HEK293 (cell line): ENCODE results near the gene UPK3A.

Experiments used
- CTCF ChIP-seq: fragments of 450-650 bp; formaldehyde crosslinking; IDR thresholded peaks from 2 replicates; pipeline ENCODE4 v1.5.1; 2016; ENCODE audit warnings: missing biosample characterization, missing genetic modification characterization
- HOXA7 ChIP-seq: sonication (generic); formaldehyde crosslinking; IDR thresholded peaks from 2 replicates; pipeline ENCODE4 v1.8.1; 2022; ENCODE audit warnings: missing genetic modification reagents, borderline replicate concordance
- KLF7 ChIP-seq: fragments of 450-650 bp; formaldehyde crosslinking; IDR thresholded peaks from 2 replicates; pipeline ENCODE4 v1.5.1; 2016; ENCODE audit warnings: missing biosample characterization, missing genetic modification characterization, borderline replicate concordance
- RBAK ChIP-seq: fragments of 450-650 bp; formaldehyde crosslinking; IDR thresholded peaks from 2 replicates; pipeline ENCODE4 v1.5.1; 2016; ENCODE audit warnings: missing biosample characterization, missing genetic modification characterization
- SCRT2 ChIP-seq: fragments of 450-650 bp; formaldehyde crosslinking; IDR thresholded peaks from 2 replicates; pipeline ENCODE4 v1.5.1; 2016; ENCODE audit warnings: missing biosample characterization, missing genetic modification characterization
- WT1 ChIP-seq: fragments of 450-650 bp; formaldehyde crosslinking; IDR thresholded peaks from 2 replicates; pipeline ENCODE4 v1.5.1; 2016; ENCODE audit warnings: missing biosample characterization, missing genetic modification characterization
- ZNF132 ChIP-seq: fragments of 450-650 bp; formaldehyde crosslinking; IDR thresholded peaks from 2 replicates; pipeline ENCODE4 v1.5.1; 2017; ENCODE audit warnings: missing biosample characterization, missing genetic modification characterization, borderline replicate concordance
- ZNF274 ChIP-seq, 2 experiments: fragments of 200-500 bp in 1 of 2; fragments of 450-650 bp in 1 of 2; sonication (Bioruptor generic) in 1 of 2; formaldehyde crosslinking in 1 of 2; IDR thresholded peaks; 2 replicates each; pipeline versions ENCODE4 v1.5.1 to v1.6.1; 2014 to 2016; ENCODE audit warnings: borderline replicate concordance in 1 of 2, inconsistent platforms in 1 of 2, low read length in 1 of 2, missing biosample characterization in 1 of 2, missing genetic modification characterization in 1 of 2
- ZNF391 ChIP-seq: fragments of 450-650 bp; formaldehyde crosslinking; IDR thresholded peaks from 2 replicates; pipeline ENCODE4 v1.5.1; 2016; ENCODE audit warnings: low read depth, missing biosample characterization, missing genetic modification characterization, borderline replicate concordance
- ZNF398 ChIP-seq: fragments of 450-650 bp; formaldehyde crosslinking; IDR thresholded peaks from 2 replicates; pipeline ENCODE4 v1.5.1; 2017; ENCODE audit warnings: missing biosample characterization, missing genetic modification characterization
- ZNF660 ChIP-seq: fragments of 450-650 bp; IDR thresholded peaks from 2 replicates; pipeline ENCODE4 v1.5.1; 2018; ENCODE audit warnings: missing biosample characterization, mild to moderate bottlenecking, missing genetic modification characterization
- ZNF785 ChIP-seq: fragments of 450-650 bp; formaldehyde crosslinking; IDR thresholded peaks from 2 replicates; pipeline ENCODE4 v1.5.1; 2016; ENCODE audit warnings: missing biosample characterization, missing genetic modification characterization
- ZSCAN4 ChIP-seq: fragments of 450-650 bp; formaldehyde crosslinking; IDR thresholded peaks from 2 replicates; pipeline ENCODE4 v1.5.1; 2017; ENCODE audit warnings: missing biosample characterization, missing genetic modification characterization
- TF ChIP-seq, protein P1 (sequence below): fragments of 450-650 bp; formaldehyde crosslinking; IDR thresholded peaks from 2 replicates; pipeline ENCODE4 v1.5.1; 2016; ENCODE audit warnings: missing biosample characterization, missing genetic modification characterization

- TF ChIP-seq CTCF (tag by site-specific recombination), result no peak
- TF ChIP-seq ZSCAN4 (tag by site-specific recombination), result no peak
- TF ChIP-seq WT1 (tag by site-specific recombination), result no peak
- no peak for TF ChIP-seq ZNF660 (tag by site-specific recombination)
- TF ChIP-seq SCRT2 (tag by site-specific recombination), result no peak
- TF ChIP-seq RBAK, result no peak
- TF ChIP-seq ZNF391, result no peak
- no peak for TF ChIP-seq KLF7 (tag by site-specific recombination)
- TF ChIP-seq, protein P1, sequence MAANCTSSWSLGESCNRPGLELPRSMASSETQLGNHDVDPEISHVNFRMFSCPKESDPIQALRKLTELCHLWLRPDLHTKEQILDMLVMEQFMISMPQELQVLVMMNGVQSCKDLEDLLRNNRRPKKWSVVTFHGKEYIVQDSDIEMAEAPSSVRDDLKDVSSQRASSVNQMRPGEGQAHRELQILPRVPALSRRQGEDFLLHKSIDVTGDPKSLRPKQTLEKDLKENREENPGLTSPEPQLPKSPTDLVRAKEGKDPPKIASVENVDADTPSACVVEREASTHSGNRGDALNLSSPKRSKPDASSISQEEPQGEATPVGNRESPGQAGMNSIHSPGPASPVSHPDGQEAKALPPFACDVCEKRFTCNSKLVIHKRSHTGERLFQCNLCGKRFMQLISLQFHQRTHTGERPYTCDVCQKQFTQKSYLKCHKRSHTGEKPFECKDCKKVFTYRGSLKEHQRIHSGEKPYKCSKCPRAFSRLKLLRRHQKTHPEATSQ (tag by site-specific recombination), result no peak
- no peak for TF ChIP-seq ZNF398 (tag by site-specific recombination)
- TF ChIP-seq ZNF785, result no peak
- no peak for TF ChIP-seq ZNF274 (IDR thresholded peaks at IDR 0.05; ENCODE audit: low read length)
- no peak for TF ChIP-seq ZNF274 (tag by site-specific recombination; IDR thresholded peaks at IDR 0.05; ENCODE audit: borderline replicate concordance)
- TF ChIP-seq HOXA7 (CRISPR knock-in tag), result no peak
- TF ChIP-seq ZNF132 (tag by site-specific recombination), result no peak
Measured at GRCh38 chr22:45334528-45334927, 49.8 kb downstream of the UPK3A start.
